ENCODE results near the gene ZBTB7C.
"Not testable (repeated sequence)": the region's sequence is repeated elsewhere in the genome, so short reads cannot be mapped to it uniquely, and the experiment has no call there.

ZBTB7C gene

GRCh38 chr18:48290162-48290926 lies 118.8 kb downstream of the ZBTB7C start:
- H3K27ac ChIP-seq (ENCODE audit: extremely low read depth, low read depth, low read length) = no peak overlapping the region
- no peaks in the 10 kb centered on the region for H3K36me3 ChIP-seq (ENCODE audit: control insufficient read depth in 2 of 2, insufficient read depth in 1 of 2, low read length in 2 of 2)
- no peaks in the 10 kb centered on the region for H3K9me3 ChIP-seq (ENCODE audit: control insufficient read depth, insufficient read depth, low read depth, low read length)
- ChIA-PET POLR2A (no interaction called here), CTCF (no interaction called here)
- TF ChIP-seq TSHZ1 (tag by site-specific recombination; IDR thresholded peaks at IDR 0.05; ENCODE audit: borderline replicate concordance) (no peak), PBX3 (CRISPR knock-in tag; IDR thresholded peaks at IDR 0.05) (no peak), ZNF266 (tag by site-specific recombination; IDR thresholded peaks at IDR 0.05; ENCODE audit: low read depth) (no peak), ZNF292 (tag by site-specific recombination; IDR thresholded peaks at IDR 0.05; ENCODE audit: borderline replicate concordance, low read depth) (no peak), CTCF (tag by site-specific recombination; IDR thresholded peaks at IDR 0.05) (no peak), ZNF654 (tag by site-specific recombination; IDR thresholded peaks at IDR 0.05; ENCODE audit: low read depth) (no peak), ZNF416 (tag by site-specific recombination; IDR thresholded peaks at IDR 0.05) (no peak), ZSCAN23 (tag by site-specific recombination; IDR thresholded peaks at IDR 0.05) (no peak), ZNF239 (tag by site-specific recombination; IDR thresholded peaks at IDR 0.05) (no peak), ZNF571 (tag by site-specific recombination; IDR thresholded peaks at IDR 0.05) (no peak), ZNF660 (tag by site-specific recombination; IDR thresholded peaks at IDR 0.05) (no peak), ZEB2 (tag by site-specific recombination; IDR thresholded peaks at IDR 0.05) (no peak)
- peaks cover 2% of the 10 kb centered on the region; the same call in 1 of the 2 replicates for H3K4me1 ChIP-seq (ENCODE audit: control insufficient read depth, insufficient read depth, low read length)
- H3K4me3 ChIP-seq (ENCODE audit: low read depth, low read length) = no peak overlapping the region

GRCh38 chr18:48284743-48285142 lies 124.4 kb downstream of the ZBTB7C start:
- ChIA-PET CTCF (interaction anchor here (1.7 kb wide), 1 partner anchor 10 kb away, joined by 8 read pairs; no protein-coding TSS in a partner anchor), POLR2A (no interaction called here)
- no peaks in the 10 kb centered on the region for H3K4me1 ChIP-seq (ENCODE audit: control insufficient read depth, insufficient read depth, low read length)
- no peak overlapping the region for H3K4me3 ChIP-seq (ENCODE audit: low read depth, low read length)
- no peaks in the 10 kb centered on the region for H3K36me3 ChIP-seq (ENCODE audit: control insufficient read depth in 2 of 2, insufficient read depth in 1 of 2, low read length in 2 of 2)
- no peaks in the 10 kb centered on the region for H3K9me3 ChIP-seq (ENCODE audit: control insufficient read depth, insufficient read depth, low read depth, low read length)
- no peak overlapping the region for H3K27ac ChIP-seq (ENCODE audit: extremely low read depth, low read depth, low read length)
- TF ChIP-seq ZNF660 (tag by site-specific recombination; IDR thresholded peaks at IDR 0.05) (no peak), ZNF114 (tag by site-specific recombination; IDR thresholded peaks at IDR 0.05) (no peak)

GRCh38 chr18:48284011-48284410 lies 125.2 kb downstream of the ZBTB7C start:
- POLR2A ChIA-PET; H3K4me1 ChIP-seq (ENCODE audit: control insufficient read depth, insufficient read depth, low read length); H3K4me3 ChIP-seq (ENCODE audit: low read depth, low read length); H3K9me3 ChIP-seq (ENCODE audit: control insufficient read depth, insufficient read depth, low read depth, low read length); H3K27ac ChIP-seq (ENCODE audit: extremely low read depth, low read depth, low read length); H3K36me3 ChIP-seq (ENCODE audit: control insufficient read depth in 2 of 2, insufficient read depth in 1 of 2, low read length in 2 of 2): not testable (repeated sequence)
- CTCF ChIA-PET = interaction anchor here (0.7 kb wide), 1 partner anchor 29 kb away, joined by 4 read pairs; no protein-coding TSS in a partner anchor
